Esophagus muscularis mucosa (tissue), 3 donors: Measurements from ENCODE around the gene BCAS1.

Source experiments
- CTCF ChIP-seq, 3 experiments: fragments of 200-600 bp in 2 of 3; fragments of 450-650 bp in 1 of 3; sonication (generic) in 2 of 3; IDR thresholded peaks; one replicate each; pipeline ENCODE4 v1.5.1; 2017 to 2019; ENCODE audit warnings: antibody characterized with exemption in 3 of 3, mild to moderate bottlenecking in 2 of 3, moderate library complexity in 1 of 3
- POLR2A ChIP-seq: fragments of 450-650 bp; IDR thresholded peaks from one replicate; pipeline ENCODE4 v1.6.1; 2017; ENCODE audit warnings: antibody characterized with exemption, moderate library complexity, mild to moderate bottlenecking, low read depth

GRCh38 chr20:54040531-54040930 is 29.9 kb downstream of the BCAS1 start:
- TF ChIP-seq CTCF (IDR thresholded peaks at IDR 0.05) (no peak), POLR2A (no peak)
